Measurements from ENCODE around the gene MAGEB1.

The MAGEB1 gene, protein sequence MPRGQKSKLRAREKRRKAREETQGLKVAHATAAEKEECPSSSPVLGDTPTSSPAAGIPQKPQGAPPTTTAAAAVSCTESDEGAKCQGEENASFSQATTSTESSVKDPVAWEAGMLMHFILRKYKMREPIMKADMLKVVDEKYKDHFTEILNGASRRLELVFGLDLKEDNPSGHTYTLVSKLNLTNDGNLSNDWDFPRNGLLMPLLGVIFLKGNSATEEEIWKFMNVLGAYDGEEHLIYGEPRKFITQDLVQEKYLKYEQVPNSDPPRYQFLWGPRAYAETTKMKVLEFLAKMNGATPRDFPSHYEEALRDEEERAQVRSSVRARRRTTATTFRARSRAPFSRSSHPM

DNA sequence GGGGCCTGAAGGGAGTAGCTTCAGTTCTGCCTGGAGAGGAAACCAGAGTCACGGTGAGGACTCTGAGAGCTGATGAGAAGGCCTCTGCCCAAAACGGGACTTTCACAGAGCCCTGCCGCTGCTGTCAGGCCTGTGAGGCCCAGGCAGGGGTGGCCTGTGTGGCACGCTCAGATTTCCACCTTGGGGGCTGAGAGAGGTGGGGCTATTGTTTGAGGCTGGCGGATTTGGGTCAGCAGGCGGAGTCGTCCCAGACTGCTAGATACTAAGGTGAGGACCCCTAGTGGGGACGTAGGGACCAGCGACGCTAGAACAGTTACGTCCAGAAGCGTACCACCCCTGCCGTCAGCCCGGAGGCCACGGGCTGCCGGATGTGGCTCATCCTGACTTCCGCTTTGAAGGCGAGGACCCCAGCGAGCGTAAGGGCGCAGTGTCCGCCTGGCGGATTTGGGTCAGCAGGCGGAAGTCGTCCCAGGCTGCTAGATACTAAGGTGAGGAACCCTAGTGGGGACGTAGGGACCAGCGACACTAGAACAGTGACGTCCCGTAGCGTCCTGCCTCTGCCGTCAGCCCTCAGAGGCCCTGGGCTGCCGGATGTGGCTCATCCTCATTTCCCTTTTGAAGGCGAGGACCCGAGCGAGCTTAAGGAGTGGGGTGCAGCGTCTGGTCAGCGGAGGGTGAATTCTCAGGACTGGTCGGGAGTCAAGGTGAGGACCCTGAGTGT lies at the start of gene MAGEB1:
TSS of gene MAGEB1 (plus strand) at position 378 of the 721 bp plus-strand sequence. CDS start 3,348 bp downstream, outside the sequence.
- Mint-ChIP-seq H3K4me3 (no peak within 1 kb of the TSS), H3K27me3 (peaks cover 13% of the 10 kb centered on the region), H3K4me1 (ENCODE audit: low read depth) (no peaks in the 10 kb centered on the region), H3K27ac (no peak within 1 kb of the TSS), H3K36me3 (ENCODE audit: low read depth) (no peaks in the 10 kb centered on the region), H3K9me3 (no peaks in the 10 kb centered on the region)
- DNase-seq: no peak

DNA sequence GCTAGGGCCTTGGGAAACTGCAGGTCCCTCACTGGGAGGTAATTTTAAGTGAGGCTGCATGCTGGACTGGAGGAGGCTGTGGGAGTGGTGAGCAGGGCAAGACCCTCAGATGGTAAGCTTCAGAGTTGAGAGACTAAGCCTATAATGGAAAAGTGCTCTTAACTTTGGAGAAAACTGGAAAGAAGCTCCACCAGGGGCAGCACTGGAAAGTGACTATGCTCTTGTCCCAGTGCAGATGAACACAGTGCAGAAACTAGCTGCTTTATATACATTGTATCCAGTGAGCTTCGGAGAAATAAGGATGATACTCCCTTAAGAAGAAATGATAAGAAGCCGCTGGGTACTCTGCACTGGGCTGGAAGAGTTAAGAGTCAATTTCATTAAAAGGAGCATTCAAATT lies 34.8 kb upstream of the MAGEB1 start:
- Mint-ChIP-seq H3K27ac (no peak overlapping the region), H3K4me1 (ENCODE audit: low read depth) (no peaks in the 10 kb centered on the region), H3K27me3 (peaks cover 15% of the 10 kb centered on the region), H3K4me3 (no peak overlapping the region), H3K9me3 (no peaks in the 10 kb centered on the region), H3K36me3 (ENCODE audit: low read depth) (no peaks in the 10 kb centered on the region)
- no peak for DNase-seq

DNA sequence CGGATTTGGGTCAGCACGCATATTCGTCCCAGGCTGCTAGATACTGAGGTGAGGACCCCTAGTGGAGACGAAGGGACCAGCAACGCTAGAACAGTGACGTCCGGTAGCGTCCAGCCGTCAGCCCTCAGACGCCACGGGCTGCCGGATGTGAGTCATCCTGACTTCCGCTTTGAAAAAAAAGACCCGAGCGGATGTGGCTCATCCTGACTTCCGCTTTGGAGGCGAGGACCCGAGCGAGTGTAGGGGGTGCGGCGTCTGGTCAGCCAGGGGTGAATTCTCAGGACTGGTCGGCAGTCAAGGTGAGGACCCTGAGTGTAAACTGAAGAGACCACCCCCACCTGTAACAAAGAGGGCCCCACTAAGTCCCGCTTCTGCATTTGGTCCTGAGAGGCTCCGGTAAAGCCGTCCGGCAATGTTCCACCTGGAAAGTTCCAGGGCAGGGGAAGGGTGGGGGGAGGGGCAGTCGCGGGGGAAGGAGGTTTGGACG lies 31.5 kb upstream of the MAGEB1 start, which contains the start of gene MAGEB2:
TSS of gene MAGEB2 (plus strand) at position 207 of the 487 bp plus-strand sequence. CDS start 3,018 bp downstream, outside the sequence.
- Mint-ChIP-seq H3K4me3 (no peak within 1 kb of the TSS), H3K27me3 (peaks cover 8% of the 10 kb centered on the region), H3K9me3 (no peaks in the 10 kb centered on the region), H3K36me3 (ENCODE audit: low read depth) (no peaks in the 10 kb centered on the region), H3K4me1 (ENCODE audit: low read depth) (no peaks in the 10 kb centered on the region), H3K27ac (no peak within 1 kb of the TSS)
- DNase-seq: no peak

DNA sequence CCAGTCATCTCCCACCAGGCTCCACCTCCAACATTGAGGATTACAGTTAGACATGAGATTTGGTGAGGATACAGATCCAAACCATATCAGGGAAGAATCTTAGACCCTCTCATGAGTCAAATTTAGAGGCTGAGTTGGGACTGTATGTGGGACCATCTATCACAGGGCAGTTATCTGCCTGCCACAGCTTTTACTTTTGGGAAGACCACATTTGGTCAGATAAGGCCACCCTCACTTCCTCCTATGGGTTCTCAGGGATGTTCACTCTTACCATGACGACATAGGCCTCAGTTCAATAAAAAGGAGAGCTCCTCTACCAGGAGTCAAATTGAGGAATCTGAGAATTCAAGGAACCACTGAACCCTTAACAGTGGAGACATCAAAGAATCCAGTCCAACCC lies 29.5 kb upstream of the MAGEB1 start:
- no peak for DNase-seq
- H3K4me3 Mint-ChIP-seq: no peak overlapping the region
- peaks cover 6% of the 10 kb centered on the region for H3K27me3 Mint-ChIP-seq
- H3K4me1 Mint-ChIP-seq (ENCODE audit: low read depth): no peaks in the 10 kb centered on the region
- H3K9me3 Mint-ChIP-seq: no peaks in the 10 kb centered on the region
- no peaks in the 10 kb centered on the region for H3K36me3 Mint-ChIP-seq (ENCODE audit: low read depth)
- no peak overlapping the region for H3K27ac Mint-ChIP-seq

DNA sequence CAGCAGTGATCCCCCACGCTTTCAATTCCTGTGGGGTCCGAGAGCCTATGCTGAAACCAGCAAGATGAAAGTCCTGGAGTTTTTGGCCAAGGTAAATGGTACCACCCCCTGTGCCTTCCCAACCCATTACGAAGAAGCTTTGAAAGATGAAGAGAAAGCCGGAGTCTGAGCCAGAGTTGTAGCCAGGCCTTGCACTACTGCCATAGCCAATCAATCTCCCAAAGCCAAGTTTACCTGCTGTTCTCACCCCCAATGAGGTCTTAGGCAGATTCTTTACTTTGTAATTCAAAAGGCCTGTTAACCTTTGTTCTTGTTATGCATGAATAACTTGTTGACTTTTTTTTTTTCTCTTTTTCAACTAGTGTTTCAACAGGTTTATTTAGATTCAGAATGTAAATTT lies 27.6 kb upstream of the MAGEB1 start:
- no peak for DNase-seq
- Mint-ChIP-seq H3K27me3 (peaks cover 3% of the 10 kb centered on the region), H3K36me3 (ENCODE audit: low read depth) (no peaks in the 10 kb centered on the region), H3K9me3 (no peaks in the 10 kb centered on the region), H3K4me3 (no peak overlapping the region), H3K4me1 (ENCODE audit: low read depth) (no peaks in the 10 kb centered on the region), H3K27ac (no peak overlapping the region)

DNA sequence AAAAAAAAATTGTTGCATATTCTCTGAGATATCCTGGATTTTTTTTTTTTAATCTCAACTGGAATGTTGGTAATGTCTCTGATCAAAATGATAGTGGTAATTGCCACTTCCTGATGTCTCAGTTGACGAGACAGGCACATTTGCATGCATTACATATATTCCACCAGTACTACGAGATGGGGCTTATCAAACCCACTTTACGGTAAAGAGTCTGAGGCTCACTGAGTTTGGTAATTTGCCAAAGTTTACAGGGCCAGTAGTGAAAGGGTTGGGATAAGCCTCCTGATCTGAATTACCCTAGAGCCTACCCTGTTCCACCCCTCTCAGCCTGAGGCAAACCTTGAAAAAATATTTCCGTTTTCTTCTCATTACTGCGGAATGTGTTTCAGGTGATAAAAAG lies 26.3 kb upstream of the MAGEB1 start:
- Mint-ChIP-seq H3K4me1 (ENCODE audit: low read depth) (no peaks in the 10 kb centered on the region), H3K9me3 (no peaks in the 10 kb centered on the region), H3K27ac (no peak overlapping the region), H3K27me3 (peaks cover 3% of the 10 kb centered on the region), H3K4me3 (no peak overlapping the region), H3K36me3 (ENCODE audit: low read depth) (no peaks in the 10 kb centered on the region)
- DNase-seq: no peak

DNA sequence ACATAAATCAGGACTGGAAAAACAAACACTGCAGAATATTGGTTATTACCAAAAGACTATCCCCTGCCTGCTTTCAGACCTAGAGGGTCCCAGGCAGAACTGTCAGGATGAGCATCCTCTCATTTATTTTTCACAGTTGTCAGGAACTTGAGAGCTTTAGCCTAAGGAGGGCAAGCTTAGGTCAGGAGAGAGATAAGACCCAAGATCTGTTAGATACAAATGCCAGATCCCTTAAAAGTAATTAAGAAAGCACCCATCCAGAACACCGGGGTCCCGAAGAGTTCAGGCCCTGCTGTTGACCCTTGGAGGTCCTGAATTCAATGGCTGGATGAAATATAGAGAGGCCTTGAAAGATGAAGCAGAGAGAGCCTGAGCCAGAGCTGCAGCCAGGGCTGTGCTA lies 22.4 kb upstream of the MAGEB1 start:
- Mint-ChIP-seq H3K9me3 (no peaks in the 10 kb centered on the region), H3K4me3 (no peak overlapping the region), H3K27me3 (no peaks in the 10 kb centered on the region), H3K4me1 (ENCODE audit: low read depth) (no peaks in the 10 kb centered on the region), H3K36me3 (ENCODE audit: low read depth) (no peaks in the 10 kb centered on the region), H3K27ac (no peak overlapping the region)
- DNase-seq: no peak

DNA sequence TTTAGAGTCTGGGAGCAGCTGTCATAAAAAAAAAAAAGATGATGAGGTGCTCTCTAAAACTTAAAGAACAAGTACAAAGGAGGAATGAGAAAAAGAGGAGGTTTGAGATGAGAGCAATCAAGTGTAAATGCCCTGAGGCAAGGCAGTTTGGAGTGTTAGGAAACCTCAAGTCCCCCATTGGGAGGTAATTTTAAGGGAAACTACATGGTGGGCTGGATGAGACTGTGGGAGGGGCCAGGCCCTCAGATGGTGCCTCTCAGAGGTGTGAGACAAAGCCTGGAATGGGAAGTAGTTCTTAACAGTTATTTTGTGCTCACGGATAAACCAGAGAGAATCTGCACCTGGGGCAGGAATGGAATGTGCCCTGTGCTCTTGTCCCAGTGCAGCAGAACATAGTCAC lies 18.4 kb upstream of the MAGEB1 start:
- no peak for DNase-seq
- Mint-ChIP-seq H3K27ac (no peak overlapping the region), H3K4me3 (no peak overlapping the region), H3K4me1 (ENCODE audit: low read depth) (no peaks in the 10 kb centered on the region), H3K36me3 (ENCODE audit: low read depth) (no peaks in the 10 kb centered on the region), H3K27me3 (no peaks in the 10 kb centered on the region), H3K9me3 (no peaks in the 10 kb centered on the region)

DNA sequence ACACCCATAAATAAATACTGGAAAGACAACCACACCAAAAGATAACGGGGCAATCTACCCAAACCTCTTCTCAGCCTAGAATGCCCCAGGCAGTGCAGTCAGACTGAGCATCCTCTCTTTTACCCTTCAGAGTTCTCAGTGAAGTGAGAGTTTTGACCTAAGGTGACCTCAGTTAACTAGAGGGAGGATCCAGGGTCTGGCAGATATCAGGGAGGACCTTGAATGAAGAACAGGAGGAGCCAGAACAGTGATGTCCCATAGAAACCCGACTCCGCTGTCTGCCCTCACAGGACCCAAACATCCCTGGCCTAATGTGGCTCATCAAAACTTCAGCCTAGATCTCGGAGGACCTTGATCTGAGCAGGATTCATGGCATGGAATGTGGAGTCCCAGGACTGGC lies 16.6 kb upstream of the MAGEB1 start, which contains the start of gene MAGEB3:
TSS of gene MAGEB3 (plus strand) at position 263 of the 400 bp plus-strand sequence. CDS start 5,268 bp downstream, outside the sequence.
- no peak for DNase-seq
- no peak within 1 kb of the TSS for H3K27ac Mint-ChIP-seq
- H3K4me1 Mint-ChIP-seq (ENCODE audit: low read depth): no peaks in the 10 kb centered on the region
- no peaks in the 10 kb centered on the region for H3K9me3 Mint-ChIP-seq
- no peak within 1 kb of the TSS for H3K4me3 Mint-ChIP-seq
- no peaks in the 10 kb centered on the region for H3K27me3 Mint-ChIP-seq
- no peaks in the 10 kb centered on the region for H3K36me3 Mint-ChIP-seq (ENCODE audit: low read depth)

DNA sequence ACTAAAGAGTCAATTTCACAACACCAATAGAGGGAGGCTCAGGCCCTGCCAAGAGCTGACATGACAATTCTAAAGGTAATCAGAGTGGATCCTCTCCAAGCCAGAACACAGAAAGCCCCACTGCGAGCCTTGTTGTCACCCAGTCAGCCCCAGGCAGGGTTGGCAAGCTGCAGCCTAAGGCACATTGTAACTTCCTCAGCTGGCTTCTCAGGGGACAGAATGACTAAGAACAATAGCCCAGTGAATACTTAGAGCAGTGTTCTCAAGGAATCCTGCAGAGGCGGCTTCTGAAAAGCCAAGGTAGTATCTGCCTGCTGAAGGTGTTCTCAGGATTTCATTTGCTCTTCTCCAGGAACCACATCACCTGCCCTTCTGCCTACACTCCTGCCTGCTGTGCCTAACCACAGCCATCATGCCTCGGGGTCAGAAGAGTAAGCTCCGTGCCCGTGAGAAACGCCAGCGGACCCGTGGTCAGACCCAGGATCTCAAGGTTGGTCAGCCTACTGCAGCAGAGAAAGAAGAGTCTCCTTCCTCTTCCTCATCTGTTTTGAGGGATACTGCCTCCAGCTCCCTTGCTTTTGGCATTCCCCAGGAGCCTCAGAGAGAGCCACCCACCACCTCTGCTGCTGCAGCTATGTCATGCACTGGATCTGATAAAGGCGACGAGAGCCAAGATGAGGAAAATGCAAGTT lies 5.1 kb upstream of the MAGEB1 start, which contains the start of gene MAGEB4:
TSS of gene MAGEB4 (plus strand) at position 277 of the 692 bp plus-strand sequence. CDS start at position 413, 136 bp downstream.
- no peaks in the 10 kb centered on the region for H3K4me1 Mint-ChIP-seq (ENCODE audit: low read depth)
- no peak within 1 kb of the TSS for H3K4me3 Mint-ChIP-seq
- no peaks in the 10 kb centered on the region for H3K9me3 Mint-ChIP-seq
- H3K27me3 Mint-ChIP-seq: peaks cover 26% of the 10 kb centered on the region
- H3K36me3 Mint-ChIP-seq (ENCODE audit: low read depth): no peaks in the 10 kb centered on the region
- DNase-seq: no peak
- H3K27ac Mint-ChIP-seq: no peak within 1 kb of the TSS

DNA sequence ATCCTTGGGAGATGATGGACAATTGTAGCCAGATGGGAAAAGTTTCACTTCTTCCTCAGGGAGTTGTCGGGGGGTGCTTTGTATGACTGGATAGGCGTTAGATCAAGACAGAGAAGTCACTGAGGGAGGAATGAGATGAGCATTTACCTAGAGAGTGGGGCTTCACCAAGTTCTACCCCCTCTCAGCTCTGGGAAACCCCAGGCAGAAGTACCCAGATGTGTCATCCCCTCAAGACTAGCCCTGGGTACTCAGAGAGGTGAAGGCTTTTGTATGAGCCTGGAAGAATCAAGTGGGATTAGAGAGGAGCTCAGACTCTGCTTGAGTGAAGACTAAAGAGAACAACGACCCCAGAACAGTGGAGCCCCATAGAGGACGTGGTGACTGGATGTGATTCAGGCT lies 1.9 kb downstream of the MAGEB1 start:
- no peak overlapping the region for H3K4me3 Mint-ChIP-seq
- DNase-seq: no peak
- H3K36me3 Mint-ChIP-seq (ENCODE audit: low read depth): no peaks in the 10 kb centered on the region
- no peaks in the 10 kb centered on the region for H3K4me1 Mint-ChIP-seq (ENCODE audit: low read depth)
- H3K27me3 Mint-ChIP-seq: peaks cover 13% of the 10 kb centered on the region
- no peak overlapping the region for H3K27ac Mint-ChIP-seq
- no peaks in the 10 kb centered on the region for H3K9me3 Mint-ChIP-seq

DNA sequence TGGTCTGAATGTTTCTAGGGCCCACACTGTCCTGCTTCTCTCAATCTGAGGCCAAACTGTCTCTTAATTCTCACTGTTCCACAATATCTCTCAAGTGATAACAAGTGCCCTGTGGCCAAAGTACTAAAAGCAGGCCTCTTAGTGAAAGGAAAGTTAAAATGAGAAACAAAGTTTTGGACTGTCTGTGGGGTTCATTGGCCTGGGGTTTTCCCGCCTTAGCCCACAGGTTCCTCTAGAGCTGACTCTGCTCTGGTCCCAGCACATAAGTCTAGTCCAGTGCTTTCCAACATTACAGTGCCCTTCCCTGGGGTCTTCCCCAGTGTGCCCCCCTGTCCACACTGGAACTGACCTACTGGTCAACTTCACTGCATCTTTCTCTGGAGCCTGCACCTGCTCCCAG lies 6.3 kb downstream of the MAGEB1 start:
- Mint-ChIP-seq H3K9me3 (peaks cover 6% of the 10 kb centered on the region), H3K4me3 (no peak overlapping the region), H3K27ac (no peak overlapping the region), H3K36me3 (ENCODE audit: low read depth) (no peaks in the 10 kb centered on the region), H3K27me3 (peaks cover 2% of the 10 kb centered on the region), H3K4me1 (ENCODE audit: low read depth) (no peaks in the 10 kb centered on the region)
- no peak for DNase-seq

DNA sequence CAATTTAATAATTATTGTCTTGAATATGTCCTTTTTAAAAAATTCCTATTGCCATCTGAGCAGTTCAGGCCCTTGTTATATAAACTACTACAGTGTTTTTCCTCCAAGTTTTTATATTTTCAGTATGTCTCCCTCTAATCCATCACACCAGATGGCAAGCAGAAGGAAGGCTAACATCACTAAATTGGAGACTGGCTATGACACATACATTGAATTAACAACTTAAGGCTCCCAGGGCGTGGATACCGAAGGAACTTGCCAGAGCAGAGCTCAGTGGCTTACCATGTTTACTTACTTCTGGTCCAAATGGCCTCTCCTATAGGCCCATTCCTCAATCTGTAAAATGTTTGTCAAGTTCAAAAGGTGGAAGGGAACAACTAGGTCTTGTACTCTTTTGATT lies 13.0 kb downstream of the MAGEB1 start:
- Mint-ChIP-seq H3K9me3 (peaks cover 6% of the 10 kb centered on the region), H3K4me3 (no peak overlapping the region), H3K4me1 (ENCODE audit: low read depth) (no peaks in the 10 kb centered on the region), H3K27ac (no peak overlapping the region), H3K36me3 (ENCODE audit: low read depth) (no peaks in the 10 kb centered on the region), H3K27me3 (peaks cover 8% of the 10 kb centered on the region)
- no peak for DNase-seq

DNA sequence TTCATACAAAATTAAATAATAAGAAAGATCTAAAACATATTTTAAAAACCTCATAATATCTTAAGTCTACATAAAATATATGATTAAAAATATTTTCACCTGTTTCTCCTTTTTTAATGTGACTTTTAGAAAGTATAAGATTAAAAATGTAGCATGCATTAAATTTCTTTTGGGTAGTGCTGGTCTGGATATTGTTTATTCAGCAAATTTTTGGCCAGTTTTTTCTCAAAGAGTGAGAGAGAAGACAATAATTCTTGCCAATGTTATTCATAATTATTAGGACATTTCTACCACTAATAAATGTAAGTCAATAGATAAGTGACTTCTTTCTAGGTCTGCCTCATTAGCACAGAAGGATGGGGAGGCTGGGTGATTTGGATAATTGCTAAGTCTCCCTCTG lies 14.1 kb downstream of the MAGEB1 start:
- H3K9me3 Mint-ChIP-seq: no peaks in the 10 kb centered on the region
- no peaks in the 10 kb centered on the region for H3K4me1 Mint-ChIP-seq (ENCODE audit: low read depth)
- no peak for DNase-seq
- peaks cover 8% of the 10 kb centered on the region for H3K27me3 Mint-ChIP-seq
- no peak overlapping the region for H3K4me3 Mint-ChIP-seq
- no peak overlapping the region for H3K27ac Mint-ChIP-seq
- H3K36me3 Mint-ChIP-seq (ENCODE audit: low read depth): no peaks in the 10 kb centered on the region

Measured in activated T-cell treated with anti-CD3 and anti-CD28 coated beads, Interleukin-2, amount 50 U/mL, for 24 hours (primary cell).